KG1 (cell line): Measurements from ENCODE around the gene GOPC.
"Not testable (repeated sequence)": the region's sequence is repeated elsewhere in the genome, so short reads cannot be mapped to it uniquely, and the experiment has no call there.

Experiments
- DNase-seq: peaks from one replicate; lab custom pipeline; 2025; lab: John Stamatoyannopoulos, UW

GOPC gene

GRCh38 chr6:117548797-117549301, 53.5 kb downstream of the GOPC start:
- no peak for DNase-seq

GRCh38 chr6:117547688-117548621, 54.4 kb downstream of the GOPC start:
- DNase-seq: no peak

GRCh38 chr6:117546674-117547073, 55.6 kb downstream of the GOPC start:
- no peak for DNase-seq

- DNase-seq: no peak
Measured at GRCh38 chr6:117545161-117545595, 57.1 kb downstream of the GOPC start.

GRCh38 chr6:117544716-117545115, 57.6 kb downstream of the GOPC start:
- DNase-seq: no peak

GRCh38 chr6:117542493-117542892, 59.8 kb downstream of the GOPC start:
- no peak for DNase-seq

- no peak for DNase-seq
Measured at GRCh38 chr6:117540670-117541069, 61.6 kb downstream of the GOPC start.

GRCh38 chr6:117538615-117539014, 63.7 kb downstream of the GOPC start:
- no peak for DNase-seq

GRCh38 chr6:117536317-117536716, 66.0 kb downstream of the GOPC start:
- DNase-seq: no peak

- no peak for DNase-seq
Measured at GRCh38 chr6:117534974-117535373, 67.3 kb downstream of the GOPC start.

GRCh38 chr6:117533775-117534174, 68.5 kb downstream of the GOPC start:
- DNase-seq: no peak

GRCh38 chr6:117531809-117532725, 70.2 kb downstream of the GOPC start:
- DNase-seq: no peak

GRCh38 chr6:117531346-117531745, 71.0 kb downstream of the GOPC start:
- no peak for DNase-seq

- no peak for DNase-seq
Measured at GRCh38 chr6:117530467-117531242, 71.7 kb downstream of the GOPC start.

GRCh38 chr6:117525607-117526006, 76.7 kb downstream of the GOPC start:
- DNase-seq: no peak

GRCh38 chr6:117521791-117522502, 80.4 kb downstream of the GOPC start:
- no peak for DNase-seq

- no peak for DNase-seq
Measured at GRCh38 chr6:117520603-117521395, 81.5 kb downstream of the GOPC start.

- no peak for DNase-seq
Measured at GRCh38 chr6:117518870-117519269, 83.4 kb downstream of the GOPC start.

- DNase-seq: not testable (repeated sequence)
Measured at GRCh38 chr6:117517995-117518394, 84.3 kb downstream of the GOPC start.

GRCh38 chr6:117515326-117515725, 87.0 kb downstream of the GOPC start:
- DNase-seq: no peak
